Activated T-cell treated with anti-CD3 and anti-CD28 coated beads, Interleukin-2, amount 50 U/mL, for 72 hours (primary cell): ENCODE data around the gene CIBAR2. TPM values are rescaled to one million over a fixed set of nuclear protein-coding genes. Genes with fewer than 3 reads are reported as not detected.

Experiments
- ATAC-seq, 2 donors: fragments of 150-1000 bp; cut with Tn5 transposase; replicated peaks in 1 of 2; 2 replicates each; pipeline ENCODE4 v1.10.0; 2021; ENCODE audit warnings: moderate library complexity in 2 of 2, mild to moderate bottlenecking in 1 of 2
- DNase-seq, 2 donors: peaks; one replicate each; pipeline ENCODE4 v3.0.0; 2021 to 2022; ENCODE audit warnings: mixed read lengths in 1 of 2
- H3K27ac Mint-ChIP-seq: one replicate; pipeline ENCODE4 v1.8.0; 2022; ENCODE audit warnings: mild to moderate bottlenecking, moderate library complexity, mixed read lengths
- H3K27me3 Mint-ChIP-seq: one replicate; pipeline ENCODE4 v1.8.0; 2022; ENCODE audit warnings: low read depth, mixed read lengths
- H3K36me3 Mint-ChIP-seq, 2 donors: one replicate each; pipeline ENCODE4 v1.8.0; 2022; ENCODE audit warnings: mixed read lengths in 2 of 2, mild to moderate bottlenecking in 1 of 2; ENCODE audit not compliant: insufficient read depth in 2 of 2
- H3K4me1 Mint-ChIP-seq: one replicate; pipeline ENCODE4 v1.8.0; 2022; ENCODE audit warnings: low read depth, mixed read lengths
- H3K4me3 Mint-ChIP-seq, 2 donors: one replicate each; pipeline ENCODE4 v1.8.0; 2022; ENCODE audit warnings: mild to moderate bottlenecking in 2 of 2, mixed read lengths in 2 of 2, moderate library complexity in 2 of 2
- H3K9me3 Mint-ChIP-seq, 2 donors: one replicate each; pipeline ENCODE4 v1.8.0; 2022; ENCODE audit warnings: mixed read lengths in 2 of 2
- total RNA-seq, 2 donors: library from RNA; stranded (reverse); gene quantifications; one replicate each; pipeline ENCODE4 v1.2.3, GENCODE V29; 2022

Gene CIBAR2
- total RNA-seq, 2 donors from 2014 or later, result not detected

- Mint-ChIP-seq H3K4me1 (peaks cover 33% of the 10 kb centered on the region), H3K9me3 (no peaks in the 10 kb centered on the region), H3K4me3 (no peak overlapping the region), H3K27ac (no peak overlapping the region), H3K36me3 (no peaks in the 10 kb centered on the region), H3K27me3 (no peaks in the 10 kb centered on the region)
- ATAC-seq (no peak), DNase-seq (no peak)
These were observed 24.2 kb downstream of the CIBAR2 start for GRCh38 chr16:85087899-85088569.

- Mint-ChIP-seq H3K27me3 (no peaks in the 10 kb centered on the region), H3K9me3 (no peaks in the 10 kb centered on the region), H3K4me1 (peaks cover 40% of the 10 kb centered on the region), H3K36me3 (no peaks in the 10 kb centered on the region), H3K4me3 (no peak overlapping the region), H3K27ac (no peak overlapping the region)
- ATAC-seq, result peak; percentile 87 to 90
- DNase-seq, result peak; percentile 79 to 80
These were observed 25.7 kb downstream of the CIBAR2 start for GRCh38 chr16:85086347-85087291.

DNA sequence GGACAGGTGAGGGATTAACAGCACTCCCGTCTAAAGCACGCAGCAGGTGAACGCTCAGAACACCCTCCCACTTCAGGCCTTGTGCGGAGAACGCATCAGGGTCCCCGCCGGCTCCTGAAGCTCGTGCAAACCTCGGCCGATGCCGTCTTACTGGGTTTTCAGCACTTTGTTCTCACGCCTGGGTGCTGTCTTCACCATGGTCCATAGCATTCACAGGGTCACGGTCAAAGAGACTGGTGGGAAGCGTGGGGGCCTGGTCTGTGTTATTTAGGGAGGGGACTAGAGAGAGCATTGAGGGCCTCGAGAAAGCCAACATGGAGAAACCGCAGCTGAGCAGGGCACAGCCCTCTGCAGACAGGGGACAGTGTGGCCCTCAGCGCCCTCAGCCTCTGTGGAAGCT lies 26.6 kb downstream of the CIBAR2 start:
- no peak overlapping the region for H3K27ac Mint-ChIP-seq
- no peak overlapping the region for H3K4me3 Mint-ChIP-seq
- DNase-seq (no peak), ATAC-seq (no peak)
- no peaks in the 10 kb centered on the region for H3K9me3 Mint-ChIP-seq
- peaks cover 32% of the 10 kb centered on the region for H3K4me1 Mint-ChIP-seq
- H3K36me3 Mint-ChIP-seq, result peaks cover 0 to 1% of the 10 kb centered on the region in 2 donors
- no peaks in the 10 kb centered on the region for H3K27me3 Mint-ChIP-seq

DNA sequence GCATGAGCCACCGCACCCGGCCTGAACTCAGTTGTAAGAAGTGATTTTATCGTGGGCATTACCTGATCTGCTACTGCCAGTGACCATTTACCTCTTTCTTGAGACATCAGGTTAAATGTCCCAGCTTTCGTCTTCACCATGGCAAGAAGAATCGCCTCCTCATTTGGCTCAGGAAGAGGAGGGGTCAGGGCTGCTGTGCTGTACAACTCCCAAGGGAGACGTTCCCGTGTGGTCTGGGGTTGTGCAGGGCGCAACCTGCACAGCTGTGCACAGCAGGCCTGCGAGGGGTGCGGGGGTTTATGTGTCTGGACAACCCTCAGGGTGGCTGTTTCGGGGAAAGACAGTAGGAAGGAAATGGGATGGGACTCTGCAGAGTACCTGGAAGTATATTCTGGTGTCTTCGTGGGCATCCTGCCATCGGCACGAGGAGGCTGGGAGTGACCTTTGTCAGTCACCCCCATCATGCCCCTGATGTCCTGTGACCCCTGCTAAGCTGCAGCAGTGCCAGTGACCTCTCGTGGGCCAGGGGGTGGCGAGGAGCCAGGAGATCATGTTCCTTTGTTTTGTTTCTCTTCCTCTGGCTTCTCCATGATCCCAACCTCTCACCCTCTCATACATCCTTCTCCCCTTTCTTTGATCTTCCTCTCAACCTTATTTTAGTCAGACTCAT lies 27.3 kb downstream of the CIBAR2 start:
- Mint-ChIP-seq H3K27me3 (no peaks in the 10 kb centered on the region), H3K4me1 (peaks cover 24% of the 10 kb centered on the region), H3K9me3 (no peaks in the 10 kb centered on the region), H3K27ac (no peak overlapping the region), H3K36me3 (peaks cover 0 to 1% of the 10 kb centered on the region in 2 donors), H3K4me3 (no peak overlapping the region)
- DNase-seq (no peak), ATAC-seq (no peak)

GRCh38 chr16:85083051-85083639 lies 29.1 kb downstream of the CIBAR2 start:
- peak; percentile 31 to 40 for ATAC-seq
- Mint-ChIP-seq H3K27ac (no peak overlapping the region), H3K36me3 (peaks cover 0 to 1% of the 10 kb centered on the region in 2 donors)

GRCh38 chr16:85082173-85083050 lies 29.9 kb downstream of the CIBAR2 start:
- H3K9me3 Mint-ChIP-seq, result no peaks in the 10 kb centered on the region
- H3K27me3 Mint-ChIP-seq, result no peaks in the 10 kb centered on the region
- peaks cover 0 to 5% of the 10 kb centered on the region in 2 donors for H3K36me3 Mint-ChIP-seq
- DNase-seq, result no peak
- peaks cover 21% of the 10 kb centered on the region for H3K4me1 Mint-ChIP-seq
- H3K4me3 Mint-ChIP-seq, result no peak overlapping the region
- no peak overlapping the region for H3K27ac Mint-ChIP-seq
- ATAC-seq, result no peak

More at GRCh38 chr16:85083051-85083639, 29.1 kb downstream of the CIBAR2 start:
- no peaks in the 10 kb centered on the region for H3K9me3 Mint-ChIP-seq
- DNase-seq, result no peak
- peak overlapping the region in 1 of 2 donors; percentile 44 for H3K4me3 Mint-ChIP-seq
- peaks cover 21% of the 10 kb centered on the region for H3K4me1 Mint-ChIP-seq
- no peaks in the 10 kb centered on the region for H3K27me3 Mint-ChIP-seq

GRCh38 chr16:85081765-85082164 lies 30.5 kb downstream of the CIBAR2 start:
- no peaks in the 10 kb centered on the region for H3K27me3 Mint-ChIP-seq
- H3K4me3 Mint-ChIP-seq, result no peak overlapping the region
- H3K27ac Mint-ChIP-seq, result no peak overlapping the region
- no peak for DNase-seq
- H3K9me3 Mint-ChIP-seq, result no peaks in the 10 kb centered on the region
- H3K36me3 Mint-ChIP-seq, result peaks cover 0 to 5% of the 10 kb centered on the region in 2 donors
- peaks cover 18% of the 10 kb centered on the region for H3K4me1 Mint-ChIP-seq
- ATAC-seq, result no peak

DNA sequence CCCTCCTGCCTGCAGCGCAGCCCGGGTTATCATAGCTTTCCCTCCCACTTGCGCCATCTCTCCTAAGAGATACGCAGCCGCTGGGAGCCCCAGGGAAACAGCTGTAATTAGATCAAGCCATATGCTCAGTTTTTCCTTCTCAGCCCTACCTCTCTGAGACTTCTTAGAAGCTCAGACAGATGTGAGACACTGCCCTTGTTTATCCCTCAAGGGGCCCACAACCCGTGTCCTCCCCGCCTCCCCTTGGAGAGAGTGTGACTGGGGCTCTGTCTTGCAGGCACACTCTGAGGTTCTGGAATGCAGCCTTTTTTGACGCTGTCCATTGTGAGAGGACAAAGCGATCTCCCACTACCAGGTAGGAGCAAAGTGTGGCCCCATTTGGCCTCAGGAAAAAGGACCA lies 31.2 kb downstream of the CIBAR2 start:
- Mint-ChIP-seq H3K36me3 (peaks cover 0 to 5% of the 10 kb centered on the region in 2 donors), H3K9me3 (no peaks in the 10 kb centered on the region), H3K4me3 (no peak overlapping the region), H3K27ac (no peak overlapping the region), H3K27me3 (no peaks in the 10 kb centered on the region), H3K4me1 (peaks cover 12% of the 10 kb centered on the region)
- ATAC-seq, result no peak
- DNase-seq, result no peak

- Mint-ChIP-seq H3K4me1 (peaks cover 12% of the 10 kb centered on the region), H3K4me3 (no peak overlapping the region)
These were observed 32.3 kb downstream of the CIBAR2 start for GRCh38 chr16:85079785-85080570.

DNA sequence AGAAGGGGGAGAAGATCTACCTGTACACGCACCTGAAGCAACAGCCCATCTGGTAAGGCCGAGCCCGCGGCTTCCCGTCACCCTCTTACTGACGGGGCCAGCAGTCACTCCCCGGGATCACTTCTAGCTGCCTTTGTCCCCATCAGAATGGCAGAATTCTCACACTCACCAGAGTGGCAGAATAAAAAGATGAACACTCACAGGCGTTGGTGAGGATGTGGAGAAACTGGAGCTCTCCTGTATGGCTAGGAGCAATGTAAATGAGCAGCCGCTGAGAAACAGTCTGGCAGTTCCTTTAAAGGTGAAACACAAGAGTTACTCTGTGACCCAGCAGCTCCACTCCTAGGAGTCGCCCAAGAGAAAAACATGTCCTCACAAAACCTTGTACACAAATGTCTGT lies 33.3 kb downstream of the CIBAR2 start:
- no peak for DNase-seq
- no peaks in the 10 kb centered on the region for H3K9me3 Mint-ChIP-seq
- H3K4me1 Mint-ChIP-seq, result peaks cover 12% of the 10 kb centered on the region
- peaks cover 0 to 6% of the 10 kb centered on the region in 2 donors for H3K36me3 Mint-ChIP-seq
- no peak overlapping the region for H3K27ac Mint-ChIP-seq
- no peak for ATAC-seq
- no peak overlapping the region for H3K4me3 Mint-ChIP-seq
- H3K27me3 Mint-ChIP-seq, result no peaks in the 10 kb centered on the region

More at GRCh38 chr16:85079785-85080570, 32.3 kb downstream of the CIBAR2 start:
- no peak for DNase-seq
- Mint-ChIP-seq H3K36me3 (peaks cover 0 to 5% of the 10 kb centered on the region in 2 donors), H3K27me3 (no peaks in the 10 kb centered on the region), H3K27ac (no peak overlapping the region), H3K9me3 (no peaks in the 10 kb centered on the region)
- no peak for ATAC-seq

GRCh38 chr16:85078226-85078625 lies 34.0 kb downstream of the CIBAR2 start:
- H3K9me3 Mint-ChIP-seq, result no peaks in the 10 kb centered on the region
- peaks cover 0 to 7% of the 10 kb centered on the region in 2 donors for H3K36me3 Mint-ChIP-seq
- no peak overlapping the region for H3K4me3 Mint-ChIP-seq
- no peak for ATAC-seq
- no peak for DNase-seq
- H3K27ac Mint-ChIP-seq, result no peak overlapping the region
- H3K27me3 Mint-ChIP-seq, result no peaks in the 10 kb centered on the region
- H3K4me1 Mint-ChIP-seq, result peaks cover 9% of the 10 kb centered on the region
